GM21367 (cell line): ENCODE measurements around the gene APBB1IP.
"Not testable (repeated sequence)": the region's sequence is repeated elsewhere in the genome, so short reads cannot be mapped to it uniquely, and the experiment has no call there.

Experiments used
- ATAC-seq: cut with Tn5 transposase; IDR thresholded peaks from one replicate; pipeline ENCODE4 v1.9.1; 2021; ENCODE audit not compliant: unreplicated experiment

The APBB1IP gene

DNA sequence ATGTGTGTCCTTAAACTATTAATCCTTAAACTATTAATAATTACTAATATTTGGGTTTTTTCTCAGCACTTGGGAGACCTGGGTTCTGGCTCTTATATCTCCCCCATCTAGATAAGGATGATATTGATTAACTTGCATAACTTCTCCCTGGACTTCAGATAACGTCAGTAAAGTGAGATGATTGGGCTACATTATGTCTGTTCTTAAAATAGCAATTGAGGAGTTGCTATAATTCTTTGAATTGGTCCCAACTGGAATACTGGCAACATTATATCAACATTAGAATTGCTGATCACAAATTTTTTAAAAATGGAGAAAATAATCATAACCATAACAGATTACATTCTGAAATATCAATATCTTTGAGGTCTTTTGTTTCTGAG lies 1.9 kb downstream of the APBB1IP start:
- no peak for ATAC-seq

- ATAC-seq: no peak
Measured at GRCh38 chr10:26441491-26442214, 3.5 kb downstream of the APBB1IP start.

DNA sequence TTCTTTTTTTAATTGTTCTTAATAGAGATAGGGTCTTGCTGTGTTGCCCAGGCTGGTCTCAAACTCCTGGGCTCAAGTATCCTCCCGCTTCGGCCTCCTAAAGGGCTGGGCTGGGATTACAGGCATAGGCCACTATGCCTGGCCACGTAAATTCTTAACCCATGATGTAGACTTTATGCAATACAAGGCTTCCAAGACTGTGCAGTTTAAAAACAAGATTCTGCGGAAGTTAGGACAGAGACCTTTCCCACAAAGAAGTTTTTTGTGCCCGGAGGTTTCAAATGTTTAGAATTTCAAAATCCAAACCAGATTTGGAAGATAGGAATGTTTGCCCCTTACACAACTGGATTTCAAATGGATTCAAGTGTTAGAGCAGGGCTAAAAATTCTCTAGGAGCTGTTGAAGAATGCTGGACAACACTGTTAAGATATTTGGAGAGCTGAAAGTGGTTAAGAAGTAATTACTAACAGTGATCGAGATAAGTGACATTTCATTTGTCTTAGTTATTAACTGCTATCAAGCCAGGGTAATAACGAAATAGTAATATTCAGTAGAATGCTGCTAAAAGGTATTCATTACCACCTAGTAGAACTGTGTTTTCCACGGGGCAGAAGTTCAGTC lies 7.4 kb downstream of the APBB1IP start:
- no peak for ATAC-seq

DNA sequence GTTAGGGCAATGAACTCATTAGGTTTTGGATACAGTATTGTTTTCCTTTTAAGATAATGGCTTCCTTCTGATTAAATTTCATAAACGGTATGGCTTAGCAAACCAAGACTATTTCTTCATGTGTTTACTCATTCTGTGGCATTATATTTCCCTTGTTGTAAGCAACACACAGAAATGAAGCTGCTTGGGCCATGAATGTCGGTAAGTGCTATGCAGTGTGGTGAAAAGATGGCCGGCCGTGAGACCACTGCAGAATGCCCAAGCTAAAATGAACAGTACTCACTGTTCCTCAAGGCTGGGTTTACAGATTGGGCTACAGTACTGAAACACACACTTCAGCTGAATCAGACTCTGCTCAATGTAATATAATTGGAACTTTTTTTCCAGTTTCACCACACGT lies 8.1 kb downstream of the APBB1IP start:
- no peak for ATAC-seq

- ATAC-seq: peak; percentile 9
Measured at GRCh38 chr10:26448292-26448691, 10.2 kb downstream of the APBB1IP start.

- ATAC-seq: peak; percentile 86
Measured at GRCh38 chr10:26448706-26449435, 10.7 kb downstream of the APBB1IP start.

GRCh38 chr10:26449726-26450125 lies 11.6 kb downstream of the APBB1IP start:
- ATAC-seq: no peak

- no peak for ATAC-seq
Measured at GRCh38 chr10:26451903-26452302, 13.8 kb downstream of the APBB1IP start.

GRCh38 chr10:26453850-26454249 lies 15.7 kb downstream of the APBB1IP start:
- ATAC-seq: no peak

DNA sequence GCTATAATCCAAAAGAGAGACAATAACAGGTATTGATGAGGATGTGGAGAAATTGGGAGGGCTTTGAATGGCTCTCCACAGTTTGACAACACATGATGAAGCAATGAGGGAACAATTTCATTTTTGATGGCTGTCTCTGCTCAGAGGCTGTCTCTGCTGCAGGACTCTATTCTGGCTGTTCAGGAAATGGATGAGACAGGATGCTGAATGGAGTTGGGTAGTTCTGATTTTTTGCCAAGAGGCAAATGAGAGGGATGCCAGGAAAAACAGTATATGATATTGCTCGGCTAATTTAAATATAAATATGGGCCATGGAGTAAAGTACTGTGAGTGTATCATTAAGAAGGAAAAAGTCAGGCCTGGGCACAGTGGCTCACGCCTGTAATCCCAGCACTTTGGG lies 16.8 kb downstream of the APBB1IP start:
- ATAC-seq: no peak

DNA sequence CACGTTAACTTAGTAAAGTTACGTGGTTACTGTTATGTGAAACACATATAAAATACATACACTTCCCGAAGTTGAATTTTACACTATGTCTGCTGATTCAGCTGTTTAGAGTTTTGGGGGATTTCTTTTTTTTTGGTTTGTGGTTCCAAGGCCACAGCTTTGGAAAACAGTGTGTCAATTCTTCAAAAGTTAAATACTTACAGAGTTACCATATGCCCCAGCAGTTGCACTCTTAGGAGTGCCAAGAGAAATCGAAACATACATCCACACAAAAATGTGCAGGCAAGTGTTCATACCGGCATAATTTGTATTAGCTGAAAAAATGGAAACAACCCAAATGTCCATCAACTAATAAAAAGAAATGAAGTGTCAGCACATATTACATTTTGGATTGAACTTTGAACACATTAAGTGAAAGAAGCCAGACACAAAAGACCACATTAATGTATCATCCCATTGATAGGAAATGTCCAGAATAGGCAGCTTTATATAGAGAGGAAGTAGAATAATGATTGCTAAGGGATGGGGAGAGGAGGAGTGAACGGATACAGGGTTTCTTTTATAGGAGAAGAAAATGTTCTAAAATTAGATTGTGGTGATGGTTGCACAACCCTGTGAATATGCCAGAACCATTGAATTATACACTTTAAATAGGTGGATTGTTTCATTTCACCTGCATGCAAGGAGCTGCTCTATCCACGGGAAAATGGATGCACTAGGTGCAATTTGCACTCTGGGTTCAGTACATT lies 17.6 kb downstream of the APBB1IP start:
- no peak for ATAC-seq

DNA sequence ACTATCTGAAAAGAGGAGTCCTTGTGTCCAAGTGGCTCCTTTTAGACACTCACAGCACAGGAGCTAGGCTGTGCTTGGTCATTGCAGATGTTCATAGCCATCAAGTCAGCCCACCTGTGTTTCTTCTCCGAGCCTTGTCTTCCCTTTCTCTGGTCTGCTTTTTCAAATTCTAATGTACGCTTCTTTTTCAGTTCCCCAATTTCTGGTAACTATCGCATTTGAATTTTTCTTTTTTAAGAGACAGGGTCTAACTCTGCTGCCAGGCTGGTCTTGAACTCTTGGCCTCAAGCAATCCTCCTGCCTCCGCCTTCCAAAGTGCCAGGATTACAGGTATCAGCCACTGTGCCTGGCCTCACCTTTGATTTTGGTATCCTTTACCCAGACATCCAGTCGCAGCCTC lies 18.9 kb downstream of the APBB1IP start:
- ATAC-seq: peak; percentile 92

GRCh38 chr10:26460736-26461135 lies 22.6 kb downstream of the APBB1IP start:
- no peak for ATAC-seq

DNA sequence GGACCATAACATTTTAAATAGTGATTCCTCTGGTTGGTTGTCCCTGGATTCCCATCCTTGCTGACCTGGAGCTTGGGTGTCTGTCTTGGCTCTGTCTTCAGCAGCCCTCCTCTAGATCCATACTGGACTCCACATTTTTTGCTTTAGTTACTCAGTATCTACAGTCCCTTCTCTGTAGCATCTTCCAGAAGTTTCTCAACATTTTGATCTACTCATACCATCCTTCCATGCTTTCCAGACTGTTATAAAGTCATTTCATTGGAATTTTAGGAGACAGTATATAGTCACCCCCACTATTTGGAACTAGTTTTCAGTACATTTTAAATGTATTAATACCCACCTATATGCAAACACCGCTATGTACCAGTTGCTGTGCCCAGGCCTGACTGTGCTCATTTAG lies 25.8 kb downstream of the APBB1IP start:
- no peak for ATAC-seq

DNA sequence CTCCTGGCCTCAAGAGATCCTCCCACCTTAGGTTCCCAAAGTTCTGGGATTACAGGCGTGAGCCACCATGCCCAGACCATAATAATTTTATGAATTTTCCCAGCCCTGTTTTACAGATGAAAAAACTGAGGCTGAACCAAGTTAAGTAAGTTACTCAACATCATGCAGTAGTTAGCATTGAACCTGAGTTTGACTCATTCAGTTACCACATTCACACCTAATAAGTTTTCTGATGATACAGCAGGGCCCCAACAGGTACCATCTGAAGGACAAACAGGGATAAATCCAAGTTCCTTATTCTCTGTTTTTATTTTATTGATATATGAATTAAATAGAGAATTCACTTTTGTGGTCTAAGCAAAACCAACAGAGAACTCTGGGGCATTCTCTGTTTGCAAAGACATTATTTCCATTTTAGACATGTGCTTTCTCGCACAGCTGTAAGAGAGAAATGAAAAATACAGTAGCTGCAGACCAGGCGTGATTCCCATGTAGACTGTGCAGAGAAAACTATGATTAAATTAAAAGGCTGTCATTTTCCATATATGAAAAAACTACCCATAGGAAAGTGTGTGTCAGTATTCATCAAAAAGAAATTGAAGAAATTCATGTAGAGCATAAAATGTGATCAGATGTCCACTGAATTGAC lies 26.6 kb downstream of the APBB1IP start:
- ATAC-seq: no peak

DNA sequence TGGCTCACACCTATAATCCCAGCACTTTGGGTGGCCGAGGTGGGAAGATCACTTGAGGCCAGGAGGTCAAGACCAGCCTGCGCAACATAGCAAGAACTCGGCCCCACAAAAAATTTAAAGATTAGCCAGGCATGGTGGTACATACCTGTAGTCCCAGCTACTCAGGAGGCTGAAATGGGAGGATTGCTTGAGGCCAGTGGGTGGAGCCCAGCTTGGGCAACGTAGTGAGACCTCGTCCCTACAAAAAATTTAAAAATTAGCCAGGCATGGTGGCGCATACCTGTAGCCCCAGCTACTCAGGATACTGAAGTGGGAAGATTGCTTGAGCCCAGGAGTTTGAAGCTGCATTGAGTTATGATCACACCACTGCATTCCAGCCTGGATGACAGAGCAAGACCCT lies 28.4 kb downstream of the APBB1IP start:
- not testable (repeated sequence) for ATAC-seq

DNA sequence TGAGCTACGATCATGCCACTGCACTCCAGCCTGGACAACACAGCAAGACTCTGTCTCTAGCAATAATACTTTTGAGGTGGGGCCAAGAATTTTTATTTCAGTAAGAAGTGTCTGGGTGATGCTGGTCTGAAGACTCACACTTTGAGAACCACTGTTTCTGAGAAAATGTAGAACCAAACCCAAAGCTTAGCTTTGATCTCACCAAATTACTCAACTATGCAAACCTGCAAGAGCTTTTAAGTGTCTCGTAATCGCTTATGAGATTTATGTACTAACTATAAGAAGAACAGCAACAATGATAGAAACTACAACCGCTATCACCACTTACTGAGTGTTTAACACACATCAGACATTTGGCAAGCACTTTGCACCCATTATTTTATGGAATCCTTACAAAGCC lies 29.5 kb downstream of the APBB1IP start:
- ATAC-seq: no peak

DNA sequence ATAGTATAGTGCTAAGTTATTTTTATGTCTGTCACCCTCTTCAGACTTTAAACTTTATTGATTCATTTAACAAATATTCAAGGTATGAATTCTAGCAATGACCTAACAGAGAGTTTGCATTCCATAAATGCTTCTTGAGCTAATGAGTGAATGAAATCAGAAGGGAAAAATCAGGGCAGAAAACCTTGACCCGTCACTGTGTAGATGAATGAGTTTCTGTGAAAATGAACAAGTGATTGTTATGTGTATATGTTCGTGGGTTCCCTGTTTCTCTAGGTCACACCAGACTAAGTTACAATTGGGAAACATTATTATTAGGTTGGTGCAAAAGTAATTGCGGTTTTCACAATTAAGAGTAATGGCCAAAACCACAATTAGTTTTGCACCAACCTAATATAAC lies 30.1 kb downstream of the APBB1IP start:
- no peak for ATAC-seq

DNA sequence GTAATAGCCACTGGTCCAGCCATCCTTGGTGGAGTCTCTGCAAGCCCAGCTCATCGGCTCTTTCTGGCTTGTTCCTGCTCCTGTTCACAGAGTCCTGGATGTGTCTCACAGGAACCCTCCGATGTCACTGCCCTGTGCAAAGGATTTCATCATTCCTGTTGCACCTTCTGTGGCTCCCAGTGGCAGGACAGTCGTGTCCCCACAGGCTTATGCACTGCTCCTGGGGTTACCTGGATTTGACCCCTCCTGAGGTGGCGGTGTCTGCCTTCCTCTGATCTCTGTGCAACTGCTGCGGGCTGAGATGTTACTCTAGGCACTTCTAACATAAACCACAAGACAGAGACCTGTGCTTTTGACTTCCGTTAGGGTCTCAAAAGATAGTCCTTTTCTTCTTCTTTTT lies 30.6 kb downstream of the APBB1IP start:
- peak; percentile 67 for ATAC-seq

- ATAC-seq: no peak
Measured at GRCh38 chr10:26472492-26472778, 34.3 kb downstream of the APBB1IP start.

- ATAC-seq: no peak
Measured at GRCh38 chr10:26474026-26474425, 35.9 kb downstream of the APBB1IP start.
